HG03469 (cell line): ENCODE data around the gene CCDC127.
"Not testable (repeated sequence)": the region's sequence is repeated elsewhere in the genome, so short reads cannot be mapped to it uniquely, and the experiment has no call there.

ENCODE experiments used
- ATAC-seq: cut with Tn5 transposase; IDR thresholded peaks from one replicate; pipeline ENCODE4 v1.9.1; 2021; ENCODE audit warnings: mild to moderate bottlenecking, moderate library complexity, moderate number of reproducible peaks; ENCODE audit not compliant: unreplicated experiment

The CCDC127 gene

GRCh38 chr5:174876-175465 lies 43.0 kb downstream of the CCDC127 start:
- ATAC-seq, result no peak

- no peak for ATAC-seq
Observed at GRCh38 chr5:174291-174600, 43.7 kb downstream of the CCDC127 start.

- no peak for ATAC-seq
Observed at GRCh38 chr5:173392-174290, 44.3 kb downstream of the CCDC127 start.

GRCh38 chr5:172841-173251 lies 45.1 kb downstream of the CCDC127 start:
- no peak for ATAC-seq

GRCh38 chr5:172421-172820 lies 45.5 kb downstream of the CCDC127 start:
- no peak for ATAC-seq

GRCh38 chr5:171801-172331 lies 46.1 kb downstream of the CCDC127 start:
- no peak for ATAC-seq

- no peak for ATAC-seq
Observed at GRCh38 chr5:170971-171800, 46.8 kb downstream of the CCDC127 start.

GRCh38 chr5:169728-170094 lies 48.2 kb downstream of the CCDC127 start:
- ATAC-seq, result no peak

- no peak for ATAC-seq
Observed at GRCh38 chr5:169071-169727, 48.8 kb downstream of the CCDC127 start.

- no peak for ATAC-seq
Observed at GRCh38 chr5:167982-168660, 49.8 kb downstream of the CCDC127 start.

GRCh38 chr5:167511-167910 lies 50.4 kb downstream of the CCDC127 start:
- ATAC-seq, result no peak

GRCh38 chr5:166441-167372 lies 51.2 kb downstream of the CCDC127 start:
- ATAC-seq, result no peak

GRCh38 chr5:164783-165182 lies 53.2 kb downstream of the CCDC127 start:
- not testable (repeated sequence) for ATAC-seq

GRCh38 chr5:164244-164643 lies 53.7 kb downstream of the CCDC127 start:
- no peak for ATAC-seq

GRCh38 chr5:163841-164240 lies 54.1 kb downstream of the CCDC127 start:
- no peak for ATAC-seq

- no peak for ATAC-seq
Observed at GRCh38 chr5:163338-163620, 54.7 kb downstream of the CCDC127 start.

- ATAC-seq, result no peak
Observed at GRCh38 chr5:162565-163337, 55.2 kb downstream of the CCDC127 start.

- no peak for ATAC-seq
Observed at GRCh38 chr5:162190-162564, 55.8 kb downstream of the CCDC127 start.

GRCh38 chr5:161803-162110 lies 56.2 kb downstream of the CCDC127 start:
- ATAC-seq, result no peak
